A549 (cell line): Measurements from ENCODE around the gene PNRC2. TPM values are rescaled to one million over a fixed set of nuclear protein-coding genes. Genes with fewer than 3 reads are reported as not detected.
"Not testable (repeated sequence)": the region's sequence is repeated elsewhere in the genome, so short reads cannot be mapped to it uniquely, and the experiment has no call there.

ENCODE experiments used
- ATAC-seq, 2 experiments: fragments of 200-7000 bp in 1 of 2; fragments of >200 bp in 1 of 2; cut with Nextera tagmentation in 1 of 2; cut with Tn5 transposase in 1 of 2; 3 replicates each; pipeline versions ENCODE4 v1.8.0 to v1.9.1; 2018 to 2020; ENCODE audit warnings: mild to moderate bottlenecking in 1 of 2, moderate library complexity in 1 of 2
- CTCF ChIA-PET: fragments of 300-600 bp; sonication (Branson Sonifier 250); formaldehyde crosslinking; extraction: SDS; loops from one replicate; lab custom pipeline; 2021; ENCODE audit warnings: antibody characterized with exemption, inconsistent platforms; lab: Yijun Ruan, JAX
- POLR2A ChIA-PET: fragments of 350-600 bp; formaldehyde crosslinking; extraction: SDS; loops from one replicate; lab custom pipeline; 2021; ENCODE audit warnings: antibody characterized with exemption, inconsistent platforms; lab: Yijun Ruan, JAX
- DNase-seq, 2 experiments: peaks; one replicate each; pipeline versions ENCODE4 v3.0.0 to v3.0.0-alpha.2; 2011 to 2016; ENCODE audit warnings: low read depth in 1 of 2, low spot score in 1 of 2
- FAIRE-seq: peaks from 2 replicates; lab custom pipeline; 2011; peaks lifted over from hg19 to GRCh38; lab: Jason Lieb, UNC
- H3K27ac ChIP-seq, 2 experiments: fragments of >200 bp; sonication (Bioruptor Twin); formaldehyde crosslinking; 3 replicates each; pipeline ENCODE4 v1.5.1; 2016 to 2017
- H3K4me1 ChIP-seq: fragments of >200 bp; sonication (Bioruptor Twin); formaldehyde crosslinking; 3 replicates; pipeline ENCODE4 v1.6.1; 2016
- H3K4me2 ChIP-seq: fragments of >200 bp; sonication (Bioruptor Twin); formaldehyde crosslinking; 3 replicates; pipeline ENCODE4 v1.6.1; 2016
- H3K4me3 ChIP-seq: fragments of >200 bp; sonication (Bioruptor Twin); formaldehyde crosslinking; 3 replicates; pipeline ENCODE4 v1.5.1; 2016
- H3K9me3 ChIP-seq: fragments of >200 bp; sonication (Bioruptor Twin); formaldehyde crosslinking; 3 replicates; pipeline ENCODE4 v1.6.1; 2016
- CBX2 ChIP-seq: fragments of 200-600 bp; sonication (generic); IDR thresholded peaks from 2 replicates; pipeline ENCODE4 v1.6.1; 2016; ENCODE audit warnings: low read depth, mild to moderate bottlenecking, borderline replicate concordance
- CBX8 ChIP-seq: fragments of 200-600 bp; sonication (generic); IDR thresholded peaks from 2 replicates; pipeline ENCODE4 v1.6.1; 2016
- CHD4 ChIP-seq: fragments of 200-600 bp; sonication (generic); IDR thresholded peaks from 2 replicates; pipeline ENCODE4 v1.6.1; 2016; ENCODE audit warnings: antibody characterized with exemption, mild to moderate bottlenecking, borderline replicate concordance
- EP300 ChIP-seq, 2 experiments: fragments of >200 bp; sonication (Bioruptor Twin); formaldehyde crosslinking; IDR thresholded peaks; 2 replicates in 1 of 2; 3 replicates in 1 of 2; pipeline ENCODE4 v1.6.1; 2016 to 2017
- FOSB ChIP-seq: fragments of 250-450 bp; sonication (Bioruptor Pico); IDR thresholded peaks from 2 replicates; pipeline ENCODE4 v1.5.0; 2020; ENCODE audit warnings: mild to moderate bottlenecking, moderate library complexity
- FOXS1 ChIP-seq: fragments of 250-450 bp; sonication (Bioruptor Pico); IDR thresholded peaks from 2 replicates; pipeline ENCODE4 v1.5.0; 2020; ENCODE audit warnings: mild to moderate bottlenecking, moderate library complexity
- GATA3 ChIP-seq: IDR thresholded peaks from 2 replicates; pipeline ENCODE4 v1.6.1; 2012; ENCODE audit warnings: borderline replicate concordance
- HEYL ChIP-seq: fragments of 250-450 bp; sonication (Bioruptor Pico); IDR thresholded peaks from 2 replicates; pipeline ENCODE4 v1.8.0; 2021; ENCODE audit warnings: mild to moderate bottlenecking, moderate library complexity
- HMGXB4 ChIP-seq: fragments of 250-450 bp; sonication (Bioruptor Pico); IDR thresholded peaks from 2 replicates; pipeline ENCODE4 v1.5.0; 2021; ENCODE audit warnings: mild to moderate bottlenecking, moderate library complexity, borderline replicate concordance
- HOXA7 ChIP-seq: fragments of 250-450 bp; sonication (Bioruptor Pico); IDR thresholded peaks from 2 replicates; pipeline ENCODE4 v1.5.0; 2020; ENCODE audit warnings: mild to moderate bottlenecking, moderate library complexity
- KDM1A ChIP-seq: fragments of 200-600 bp; sonication (generic); IDR thresholded peaks from 2 replicates; pipeline ENCODE4 v1.6.1; 2016; ENCODE audit warnings: low read depth, mild to moderate bottlenecking
- NFE2L2 ChIP-seq: fragments of 150-350 bp; conservative IDR thresholded peaks from 2 replicates; pipeline ENCODE4 v1.6.1; 2014; ENCODE audit warnings: low read length
- PBX3 ChIP-seq: IDR thresholded peaks from 2 replicates; pipeline ENCODE4 v1.6.1; 2012
- RAD21 ChIP-seq, 2 experiments: fragments of >200 bp in 1 of 2; sonication (Bioruptor Twin) in 1 of 2; formaldehyde crosslinking in 1 of 2; IDR thresholded peaks in 1 of 2; conservative IDR thresholded peaks in 1 of 2; 2 replicates in 1 of 2; 3 replicates in 1 of 2; pipeline ENCODE4 v1.6.1; 2012 to 2018; ENCODE audit warnings: inconsistent platforms in 1 of 2
- RFX5 ChIP-seq: fragments of 450-650 bp; IDR thresholded peaks from 2 replicates; pipeline ENCODE4 v1.7.1; 2014; ENCODE audit warnings: antibody characterized with exemption, mild to moderate bottlenecking, moderate library complexity
- SMC3 ChIP-seq: fragments of >200 bp; sonication (Bioruptor Twin); formaldehyde crosslinking; IDR thresholded peaks from 3 replicates; pipeline ENCODE4 v1.6.1; 2018; ENCODE audit warnings: inconsistent platforms
- SREBF2 ChIP-seq: fragments of 450-650 bp; IDR thresholded peaks from 2 replicates; pipeline ENCODE4 v1.6.1; 2014; ENCODE audit warnings: mild to moderate bottlenecking, moderate library complexity
- TP53 ChIP-seq: fragments of 250-450 bp; sonication (Bioruptor Pico); IDR thresholded peaks from 2 replicates; pipeline ENCODE4 v1.5.0; 2021; ENCODE audit warnings: mild to moderate bottlenecking, moderate library complexity
- ZC3H11A ChIP-seq: fragments of 450-650 bp; IDR thresholded peaks from 2 replicates; pipeline ENCODE4 v1.6.1; 2014; ENCODE audit warnings: antibody characterized with exemption, mild to moderate bottlenecking
- WGBS: methylation state at CpG from one replicate; pipeline ENCODE4 v1.1.6; 2017; ENCODE audit errors: missing lambda C conversion rate; 5-methylcytosine and 5-hydroxymethylcytosine counted together
- polyA plus RNA-seq, 4 experiments: library from polyadenylated mRNA; depleted of rRNA in 3 of 4; stranded (reverse); fragments of >200 nt; fragmentation: RNase III in 1 of 4; extraction: RNeasy Plus Mini Kit Qiagen cat#74134 plus additional on column Dnase treatment in 1 of 4; gene quantifications; 2 replicates in 3 of 4; 3 replicates in 1 of 4; pipeline ENCODE4 v1.2.3, GENCODE V29; 2011 to 2017
- TF ChIP-seq, protein P1 (sequence below): fragments of 200-600 bp; sonication (generic); IDR thresholded peaks from 2 replicates; pipeline ENCODE4 v1.6.1; 2016; ENCODE audit warnings: antibody characterized with exemption, mild to moderate bottlenecking, moderate library complexity
- TF ChIP-seq, protein P2 (sequence below): fragments of >200 bp; sonication (Bioruptor Twin); formaldehyde crosslinking; IDR thresholded peaks from 3 replicates; pipeline ENCODE4 v1.5.1; 2016
- TF ChIP-seq, protein P3 (sequence below): fragments of >200 bp; sonication (Bioruptor Twin); formaldehyde crosslinking; IDR thresholded peaks from 2 replicates; pipeline ENCODE4 v1.6.1; 2016
- TF ChIP-seq, protein P4 (sequence below): IDR thresholded peaks from 2 replicates; pipeline ENCODE4 v1.6.1; 2012; ENCODE audit warnings: low read depth, borderline replicate concordance

Gene PNRC2
- polyA plus RNA-seq, 2 of the 4 experiments (the other 2 are of a cell fraction), result 36.1 to 106 TPM

DNA sequence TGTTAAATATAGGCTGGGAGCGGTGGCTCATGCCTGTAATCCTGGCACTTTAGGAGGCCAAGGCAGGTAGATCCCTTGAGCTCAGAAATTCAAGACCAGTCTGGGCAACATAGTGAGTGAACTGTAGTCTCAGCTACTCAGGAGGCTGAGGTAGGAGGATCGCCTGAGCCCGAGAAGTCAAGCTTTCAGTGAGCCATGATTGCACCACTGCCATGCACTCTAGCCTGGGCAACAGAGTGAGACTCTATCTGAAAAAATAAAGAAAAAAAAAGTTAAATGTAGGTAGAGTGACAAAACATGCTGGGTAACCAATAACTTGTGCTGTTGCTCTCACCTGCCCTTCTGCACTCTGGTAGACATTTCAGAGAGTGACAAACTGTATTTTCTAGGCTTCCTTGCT is 45.5 kb downstream of the PNRC2 start:
- no peaks in the 10 kb centered on the region; the same call in 2 of the 3 replicates for H3K9me3 ChIP-seq
- H3K4me1 ChIP-seq, result peaks cover 11% of the 10 kb centered on the region; the same call in 2 of the 3 replicates
- FAIRE-seq, result no peak
- no peak for TF ChIP-seq GATA3
- no peak for TF ChIP-seq CBX2
- no peak for TF ChIP-seq CBX8
- no peak for TF ChIP-seq ZC3H11A
- TF ChIP-seq HEYL (CRISPR knock-in tag), result no peak
- TF ChIP-seq, protein P1, sequence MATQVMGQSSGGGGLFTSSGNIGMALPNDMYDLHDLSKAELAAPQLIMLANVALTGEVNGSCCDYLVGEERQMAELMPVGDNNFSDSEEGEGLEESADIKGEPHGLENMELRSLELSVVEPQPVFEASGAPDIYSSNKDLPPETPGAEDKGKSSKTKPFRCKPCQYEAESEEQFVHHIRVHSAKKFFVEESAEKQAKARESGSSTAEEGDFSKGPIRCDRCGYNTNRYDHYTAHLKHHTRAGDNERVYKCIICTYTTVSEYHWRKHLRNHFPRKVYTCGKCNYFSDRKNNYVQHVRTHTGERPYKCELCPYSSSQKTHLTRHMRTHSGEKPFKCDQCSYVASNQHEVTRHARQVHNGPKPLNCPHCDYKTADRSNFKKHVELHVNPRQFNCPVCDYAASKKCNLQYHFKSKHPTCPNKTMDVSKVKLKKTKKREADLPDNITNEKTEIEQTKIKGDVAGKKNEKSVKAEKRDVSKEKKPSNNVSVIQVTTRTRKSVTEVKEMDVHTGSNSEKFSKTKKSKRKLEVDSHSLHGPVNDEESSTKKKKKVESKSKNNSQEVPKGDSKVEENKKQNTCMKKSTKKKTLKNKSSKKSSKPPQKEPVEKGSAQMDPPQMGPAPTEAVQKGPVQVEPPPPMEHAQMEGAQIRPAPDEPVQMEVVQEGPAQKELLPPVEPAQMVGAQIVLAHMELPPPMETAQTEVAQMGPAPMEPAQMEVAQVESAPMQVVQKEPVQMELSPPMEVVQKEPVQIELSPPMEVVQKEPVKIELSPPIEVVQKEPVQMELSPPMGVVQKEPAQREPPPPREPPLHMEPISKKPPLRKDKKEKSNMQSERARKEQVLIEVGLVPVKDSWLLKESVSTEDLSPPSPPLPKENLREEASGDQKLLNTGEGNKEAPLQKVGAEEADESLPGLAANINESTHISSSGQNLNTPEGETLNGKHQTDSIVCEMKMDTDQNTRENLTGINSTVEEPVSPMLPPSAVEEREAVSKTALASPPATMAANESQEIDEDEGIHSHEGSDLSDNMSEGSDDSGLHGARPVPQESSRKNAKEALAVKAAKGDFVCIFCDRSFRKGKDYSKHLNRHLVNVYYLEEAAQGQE, result no peak
- no peak for TF ChIP-seq SREBF2
- no peak for TF ChIP-seq EP300 (IDR thresholded peaks at IDR 0.05)
- TF ChIP-seq CHD4, result no peak
- TF ChIP-seq, protein P2, sequence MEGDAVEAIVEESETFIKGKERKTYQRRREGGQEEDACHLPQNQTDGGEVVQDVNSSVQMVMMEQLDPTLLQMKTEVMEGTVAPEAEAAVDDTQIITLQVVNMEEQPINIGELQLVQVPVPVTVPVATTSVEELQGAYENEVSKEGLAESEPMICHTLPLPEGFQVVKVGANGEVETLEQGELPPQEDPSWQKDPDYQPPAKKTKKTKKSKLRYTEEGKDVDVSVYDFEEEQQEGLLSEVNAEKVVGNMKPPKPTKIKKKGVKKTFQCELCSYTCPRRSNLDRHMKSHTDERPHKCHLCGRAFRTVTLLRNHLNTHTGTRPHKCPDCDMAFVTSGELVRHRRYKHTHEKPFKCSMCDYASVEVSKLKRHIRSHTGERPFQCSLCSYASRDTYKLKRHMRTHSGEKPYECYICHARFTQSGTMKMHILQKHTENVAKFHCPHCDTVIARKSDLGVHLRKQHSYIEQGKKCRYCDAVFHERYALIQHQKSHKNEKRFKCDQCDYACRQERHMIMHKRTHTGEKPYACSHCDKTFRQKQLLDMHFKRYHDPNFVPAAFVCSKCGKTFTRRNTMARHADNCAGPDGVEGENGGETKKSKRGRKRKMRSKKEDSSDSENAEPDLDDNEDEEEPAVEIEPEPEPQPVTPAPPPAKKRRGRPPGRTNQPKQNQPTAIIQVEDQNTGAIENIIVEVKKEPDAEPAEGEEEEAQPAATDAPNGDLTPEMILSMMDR, result no peak
- TF ChIP-seq FOSB (CRISPR knock-in tag), result no peak
- no peak for TF ChIP-seq RFX5
- no peak for TF ChIP-seq HOXA7 (CRISPR knock-in tag)
- no peak for TF ChIP-seq NFE2L2
- TF ChIP-seq, protein P3, sequence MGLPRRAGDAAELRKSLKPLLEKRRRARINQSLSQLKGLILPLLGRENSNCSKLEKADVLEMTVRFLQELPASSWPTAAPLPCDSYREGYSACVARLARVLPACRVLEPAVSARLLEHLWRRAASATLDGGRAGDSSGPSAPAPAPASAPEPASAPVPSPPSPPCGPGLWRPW, result no peak
- TF ChIP-seq, protein P4, sequence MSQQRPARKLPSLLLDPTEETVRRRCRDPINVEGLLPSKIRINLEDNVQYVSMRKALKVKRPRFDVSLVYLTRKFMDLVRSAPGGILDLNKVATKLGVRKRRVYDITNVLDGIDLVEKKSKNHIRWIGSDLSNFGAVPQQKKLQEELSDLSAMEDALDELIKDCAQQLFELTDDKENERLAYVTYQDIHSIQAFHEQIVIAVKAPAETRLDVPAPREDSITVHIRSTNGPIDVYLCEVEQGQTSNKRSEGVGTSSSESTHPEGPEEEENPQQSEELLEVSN, result no peak
- no peak for TF ChIP-seq SMC3
- TF ChIP-seq TP53 (CRISPR knock-in tag), result no peak
- ChIA-PET POLR2A (no interaction called here), CTCF (no interaction called here)
- H3K27ac ChIP-seq, result no peak overlapping the region
- no peak for DNase-seq
- no peak overlapping the region for H3K4me3 ChIP-seq
- 92% methylated on average over 3 of the region's 3 CpGs for WGBS
- ATAC-seq, result no peak
- H3K4me2 ChIP-seq, result no peak overlapping the region

DNA sequence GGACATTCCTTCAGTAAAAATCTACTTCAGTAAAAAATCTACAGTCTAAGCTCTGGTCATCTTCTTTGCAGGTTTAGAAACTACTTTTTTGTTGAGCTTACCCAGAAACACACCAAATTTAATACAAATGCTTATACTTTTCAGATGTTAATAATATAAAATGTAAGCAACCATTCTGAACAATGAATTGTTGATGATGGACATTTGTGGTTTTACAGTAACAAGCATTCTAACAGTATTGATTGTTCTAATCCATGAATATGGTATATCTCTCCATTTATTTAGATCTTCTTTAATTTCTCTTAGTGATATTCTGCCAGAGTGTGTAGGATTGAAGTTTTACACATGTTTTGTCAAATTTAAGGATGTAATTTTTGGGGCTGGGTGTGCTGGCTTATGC is 47.5 kb downstream of the PNRC2 start:
- ATAC-seq (no peak), DNase-seq (no peak), FAIRE-seq (no peak)
- CTCF ChIA-PET, result interaction anchor here (1.0 kb wide), 1 partner anchor 14 kb away, joined by 4 read pairs; no protein-coding TSS in a partner anchor
- no peak overlapping the region for H3K4me3 ChIP-seq
- TF ChIP-seq KDM1A (no peak), CBX8 (no peak), RFX5 (no peak), HMGXB4 (CRISPR knock-in tag) (no peak), PBX3 (no peak), RAD21 (conservative IDR thresholded peaks at IDR 0.05 in 1 of 2, IDR thresholded peaks at IDR 0.05 in 1 of 2) (no peak), FOXS1 (CRISPR knock-in tag) (no peak)
- H3K9me3 ChIP-seq, result no peaks in the 10 kb centered on the region; the same call in 2 of the 3 replicates
- no peak overlapping the region for H3K27ac ChIP-seq
- H3K4me2 ChIP-seq, result no peak overlapping the region
- H3K4me1 ChIP-seq, result peaks cover 11% of the 10 kb centered on the region; the same call in 2 of the 3 replicates
- POLR2A ChIA-PET, result no interaction called here

- not testable (repeated sequence) for DNase-seq, H3K4me2 ChIP-seq, H3K4me1 ChIP-seq, FAIRE-seq, H3K4me3 ChIP-seq, ATAC-seq, H3K9me3 ChIP-seq, H3K27ac ChIP-seq
- WGBS, result 97% methylated on average over 3 of the region's 3 CpGs
- CTCF ChIA-PET, result interaction anchor here (1.1 kb wide), 1 partner anchor 10 kb away, joined by 5 read pairs; no protein-coding TSS in a partner anchor
- POLR2A ChIA-PET, result interaction anchor here (1.0 kb wide), 1 partner anchor 28 kb away, joined by 3 read pairs; no protein-coding TSS in a partner anchor
These were observed 49.1 kb downstream of the PNRC2 start for GRCh38 chr1:24008574-24009184.
